NCI-H1048 (cell line): ENCODE data around the gene HOMER3.

ENCODE experiments used
- DNase-seq: peaks from one replicate; lab custom pipeline; 2025; lab: John Stamatoyannopoulos, UW

Gene HOMER3

GRCh38 chr19:18940769-18941627 lies at the start of gene HOMER3:
Gene HOMER3, minus strand, starts transcription at chr19:18941217. Its CDS starts 2,235 bp downstream, at chr19:18938982.
- DNase-seq = peak; percentile 34

- DNase-seq = no peak
These were observed 49.2 kb upstream of the HOMER3 start for GRCh38 chr19:18990128-18990708.

GRCh38 chr19:18989316-18989715 lies 48.3 kb upstream of the HOMER3 start:
- DNase-seq = no peak

GRCh38 chr19:18987456-18987855 lies 46.4 kb upstream of the HOMER3 start:
- no peak for DNase-seq

- no peak for DNase-seq
These were observed 44.2 kb upstream of the HOMER3 start for GRCh38 chr19:18985257-18985656.

GRCh38 chr19:18984251-18984650 lies 43.2 kb upstream of the HOMER3 start:
- DNase-seq = no peak

- no peak for DNase-seq
These were observed 41.7 kb upstream of the HOMER3 start for GRCh38 chr19:18982669-18983068.

- no peak for DNase-seq
These were observed 39.5 kb upstream of the HOMER3 start for GRCh38 chr19:18980432-18981020.

GRCh38 chr19:18978616-18979015 lies 37.6 kb upstream of the HOMER3 start:
- no peak for DNase-seq

- no peak for DNase-seq
These were observed 34.9 kb upstream of the HOMER3 start for GRCh38 chr19:18975869-18976268.

GRCh38 chr19:18975011-18975410 lies 34.0 kb upstream of the HOMER3 start:
- DNase-seq = no peak

- no peak for DNase-seq
These were observed 31.8 kb upstream of the HOMER3 start for GRCh38 chr19:18972851-18973250.

GRCh38 chr19:18972301-18972811 lies 31.3 kb upstream of the HOMER3 start:
- DNase-seq = no peak

- no peak for DNase-seq
These were observed 29.1 kb upstream of the HOMER3 start for GRCh38 chr19:18969931-18970659.

GRCh38 chr19:18967358-18968146 lies 26.5 kb upstream of the HOMER3 start:
- no peak for DNase-seq

- peak; percentile 64 for DNase-seq
These were observed 25.3 kb upstream of the HOMER3 start for GRCh38 chr19:18966307-18966706.

GRCh38 chr19:18964121-18964520 lies 23.1 kb upstream of the HOMER3 start:
- DNase-seq = no peak

GRCh38 chr19:18961767-18962620 lies 21.0 kb upstream of the HOMER3 start:
- no peak for DNase-seq

GRCh38 chr19:18960370-18960769 lies 19.4 kb upstream of the HOMER3 start:
- DNase-seq = no peak

- DNase-seq = no peak
These were observed 14.0 kb upstream of the HOMER3 start for GRCh38 chr19:18955042-18955441.
